ENCODE measurements around the gene GALNT17. TPM values are rescaled to one million over a fixed set of nuclear protein-coding genes. Genes with fewer than 3 reads are reported as not detected.

The GALNT17 gene
- total and polyA plus RNA-seq, 12 donors, result 0.94 to 37.5 (median 8.1) TPM

DNA sequence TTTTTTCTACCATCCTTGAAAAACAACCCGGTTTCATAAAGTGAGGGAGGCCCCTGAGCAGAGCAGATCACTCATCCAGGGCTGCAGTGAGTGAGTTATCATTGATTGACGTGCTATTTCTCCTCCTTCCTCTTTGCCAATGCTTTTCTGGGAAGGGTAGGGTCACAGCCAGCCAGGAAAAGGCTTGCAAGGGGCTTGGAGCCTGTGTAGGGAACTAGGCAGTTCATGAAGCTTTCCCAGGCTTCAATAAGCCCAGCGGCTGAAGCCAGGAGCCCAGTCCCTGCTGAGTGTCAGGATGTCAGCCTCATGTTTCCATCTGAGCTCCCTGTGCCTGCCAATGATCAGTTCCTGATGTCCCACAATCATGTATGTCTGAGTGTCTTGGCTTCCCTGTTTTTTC, 584.7 kb downstream of the GALNT17 start:
- TF ChIP-seq POLR2A (IDR thresholded peaks at IDR 0.05) (no peak), CTCF (IDR thresholded peaks at IDR 0.05) (no peak)
- no peak for DNase-seq
- Histone ChIP-seq H3K9me3 (replicated peaks in 1 of 3) (no peaks in the 10 kb centered on the region), H3K27me3 (no peaks in the 10 kb centered on the region), H3K27ac (no peak overlapping the region), H3K4me1 (replicated peaks in 1 of 2) (no peaks in the 10 kb centered on the region), H3K4me3 (no peak overlapping the region), H3K36me3 (replicated peaks in 1 of 2) (no peaks in the 10 kb centered on the region)
- WGBS, 4 donors, result 46 to 57% (median 52%) methylated on average over 3 of the region's 3 CpGs
- intact Hi-C loops (cut with DNase I), result no loop called here

- Histone ChIP-seq H3K27ac (no peak overlapping the region), H3K4me1 (replicated peaks in 1 of 2) (no peaks in the 10 kb centered on the region), H3K27me3 (no peaks in the 10 kb centered on the region), H3K4me3 (no peak overlapping the region), H3K36me3 (replicated peaks in 1 of 2) (no peaks in the 10 kb centered on the region), H3K9me3 (replicated peaks in 1 of 3) (no peaks in the 10 kb centered on the region)
- WGBS, 4 donors, result 74 to 85% (median 79%) methylated on average over 4 to 6 of the region's 6 CpGs
- intact Hi-C loops (cut with DNase I), result no loop called here
- TF ChIP-seq POLR2A (IDR thresholded peaks at IDR 0.05), result no peak
- TF ChIP-seq CTCF (IDR thresholded peaks at IDR 0.05), result no peak
- DNase-seq, result no peak
These were observed 586.6 kb downstream of the GALNT17 start for GRCh38 chr7:71718563-71718962.

GRCh38 chr7:71721742-71722141, 589.8 kb downstream of the GALNT17 start:
- no peak for TF ChIP-seq POLR2A (IDR thresholded peaks at IDR 0.05)
- TF ChIP-seq CTCF (IDR thresholded peaks at IDR 0.05), result no peak

DNA sequence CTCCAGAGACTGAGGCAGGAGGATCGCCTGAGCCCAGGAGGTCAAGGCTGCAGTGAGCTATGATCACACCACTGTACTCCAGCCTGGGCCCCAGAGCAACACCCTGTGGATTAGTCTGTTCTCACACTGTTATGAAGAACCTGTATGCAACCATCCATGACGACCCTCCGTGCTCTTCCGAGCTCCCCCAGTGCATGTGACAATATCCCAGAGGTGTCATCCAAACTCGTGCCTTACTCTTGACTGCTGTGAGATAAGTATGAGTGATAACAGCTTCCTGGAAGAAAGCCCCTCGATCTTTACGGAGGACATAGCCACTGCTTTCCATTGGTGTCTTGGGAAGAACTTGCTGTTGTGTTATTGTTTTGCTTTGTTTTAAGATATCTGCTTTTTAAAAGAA, 591.9 kb downstream of the GALNT17 start:
- no peak for DNase-seq
- H3K9me3 ChIP-seq (replicated peaks in 1 of 3), result no peaks in the 10 kb centered on the region
- WGBS, 4 donors, result 39 to 73% (median 52%) methylated on average over 5 to 7 of the region's 7 CpGs
- intact Hi-C loops (cut with DNase I), result no loop called here
- no peak for TF ChIP-seq POLR2A (IDR thresholded peaks at IDR 0.05)
- TF ChIP-seq CTCF (IDR thresholded peaks at IDR 0.05), result no peak
- no peak overlapping the region for H3K27ac ChIP-seq
- H3K4me3 ChIP-seq, result no peak overlapping the region
- H3K4me1 ChIP-seq (replicated peaks in 1 of 2), result no peaks in the 10 kb centered on the region
- H3K36me3 ChIP-seq (replicated peaks in 1 of 2), result no peaks in the 10 kb centered on the region
- H3K27me3 ChIP-seq, result no peaks in the 10 kb centered on the region

More at GRCh38 chr7:71721742-71722141, 589.8 kb downstream of the GALNT17 start:
- H3K36me3 ChIP-seq (replicated peaks in 1 of 2), result no peaks in the 10 kb centered on the region
- 52 to 63% (median 58%) methylated on average over 3 of the region's 3 CpGs for WGBS, 4 donors
- intact Hi-C loops (cut with DNase I), result no loop called here
- H3K4me1 ChIP-seq (replicated peaks in 1 of 2), result no peaks in the 10 kb centered on the region
- no peaks in the 10 kb centered on the region for H3K9me3 ChIP-seq (replicated peaks in 1 of 3)
- no peak overlapping the region for H3K4me3 ChIP-seq
- no peak overlapping the region for H3K27ac ChIP-seq
- peak in 1 of 7 donors; percentile 15 for DNase-seq
- no peaks in the 10 kb centered on the region for H3K27me3 ChIP-seq
